Hematopoietic multipotent progenitor cell (in vitro differentiated cells): Measurements from ENCODE around the gene ESAM. TPM values are rescaled to one million over a fixed set of nuclear protein-coding genes. Genes with fewer than 3 reads are reported as not detected.

Experiments
- DNase-seq, 3 donors: peaks; one replicate each; pipeline ENCODE4 v3.0.0-alpha.2; 2011 to 2015; ENCODE audit warnings: low read depth in 2 of 3, low spot score in 2 of 3
- total RNA-seq: library from RNA; depleted of rRNA; stranded (reverse); fragments of >200 nt; gene quantifications from one replicate; pipeline ENCODE4 v1.2.3, GENCODE V29; 2012

Gene ESAM
- total RNA-seq, 1 donor, result 5.4 TPM

DNA sequence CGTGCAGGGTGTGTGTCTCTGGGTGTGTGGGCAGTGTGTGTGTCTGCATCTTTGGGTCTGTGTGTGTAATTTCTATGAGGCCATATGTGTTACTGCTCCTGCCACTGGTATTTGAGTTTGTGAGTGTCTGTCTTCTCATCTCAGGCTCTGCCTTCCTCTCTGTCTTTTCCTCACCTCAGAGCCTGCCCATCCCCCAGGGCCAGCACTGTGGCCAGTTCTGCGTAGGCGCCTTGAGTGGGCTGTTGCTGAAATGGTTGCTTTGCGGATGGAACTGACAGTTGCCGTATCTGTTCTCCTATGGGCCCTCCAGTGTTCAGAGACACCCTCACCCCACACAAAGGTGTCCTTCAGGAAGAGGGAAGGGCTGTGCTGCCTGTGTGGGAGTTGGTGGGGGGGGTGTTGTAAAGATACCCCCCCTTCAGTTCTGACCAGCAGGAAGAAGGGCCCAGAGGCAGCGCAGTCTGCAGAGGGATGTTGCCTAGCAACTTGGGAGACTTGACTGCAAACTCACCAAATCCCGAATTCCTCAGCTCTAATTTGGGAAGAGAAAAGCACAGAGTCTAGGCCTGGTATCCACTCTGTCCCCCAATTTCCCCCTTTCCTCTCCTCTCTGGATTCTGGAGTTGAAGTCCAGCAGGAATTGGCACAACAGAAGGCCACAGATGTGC, 24.3 kb downstream of the ESAM start:
- no peak for DNase-seq

DNA sequence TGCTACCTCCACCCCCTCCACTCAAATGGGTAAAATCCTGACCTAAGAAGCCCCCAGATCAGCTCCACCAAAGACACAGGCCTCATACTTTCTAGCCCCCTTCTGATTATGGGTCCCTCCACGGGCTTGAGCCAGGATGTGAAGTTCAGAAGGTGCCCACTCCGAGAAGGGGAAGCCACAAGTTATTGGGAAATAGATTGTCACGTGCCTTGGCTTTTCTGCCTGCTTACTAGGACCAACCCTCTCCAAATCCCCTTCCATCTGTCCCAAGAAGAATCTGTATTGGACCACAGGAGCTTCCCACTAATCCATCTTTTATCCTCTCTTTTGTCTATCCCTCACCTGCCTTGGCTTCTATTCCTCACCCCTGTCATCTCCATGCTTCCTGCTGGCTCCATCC, 25.4 kb downstream of the ESAM start:
- DNase-seq, result peak in 1 of 3 donors; percentile 44

DNA sequence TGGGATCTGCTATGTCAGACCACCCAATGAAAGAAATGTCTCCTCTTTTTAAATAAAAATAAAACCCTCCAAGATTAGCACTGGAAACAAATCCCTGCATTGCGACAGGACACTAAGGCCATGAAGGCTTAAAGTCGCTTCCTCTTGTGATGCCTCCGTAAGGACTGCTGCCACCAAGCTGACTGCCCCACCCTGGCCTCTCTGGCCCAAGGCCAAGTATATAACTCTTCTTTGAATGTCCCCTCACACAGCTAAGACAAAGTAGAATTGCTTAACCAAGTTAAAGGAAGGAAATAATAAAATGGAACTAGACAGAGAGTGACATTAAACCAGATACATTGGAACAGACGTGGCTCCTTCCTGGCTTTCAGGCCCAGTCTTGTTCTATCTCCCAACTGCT, 29.9 kb downstream of the ESAM start:
- DNase-seq, result peak in 1 of 3 donors; percentile 36

DNA sequence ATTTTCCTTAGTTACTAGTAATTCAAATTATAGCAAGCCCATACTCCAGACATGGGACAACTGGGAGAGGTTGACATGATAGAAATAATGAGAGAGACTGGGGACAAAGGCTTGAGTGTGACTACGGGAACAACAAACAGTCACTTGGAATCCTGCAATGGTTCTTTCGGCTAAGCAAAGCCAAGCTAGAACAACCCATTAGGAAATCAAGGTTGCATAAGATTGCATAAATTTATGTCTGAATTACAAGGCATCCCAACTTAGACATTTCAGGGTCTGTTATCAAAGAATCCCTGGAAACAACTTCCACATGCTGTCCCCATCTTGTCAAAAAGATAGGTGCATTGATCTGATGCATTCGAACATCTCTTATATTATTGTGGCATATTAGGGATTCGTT, 32.5 kb downstream of the ESAM start:
- DNase-seq, result no peak

DNA sequence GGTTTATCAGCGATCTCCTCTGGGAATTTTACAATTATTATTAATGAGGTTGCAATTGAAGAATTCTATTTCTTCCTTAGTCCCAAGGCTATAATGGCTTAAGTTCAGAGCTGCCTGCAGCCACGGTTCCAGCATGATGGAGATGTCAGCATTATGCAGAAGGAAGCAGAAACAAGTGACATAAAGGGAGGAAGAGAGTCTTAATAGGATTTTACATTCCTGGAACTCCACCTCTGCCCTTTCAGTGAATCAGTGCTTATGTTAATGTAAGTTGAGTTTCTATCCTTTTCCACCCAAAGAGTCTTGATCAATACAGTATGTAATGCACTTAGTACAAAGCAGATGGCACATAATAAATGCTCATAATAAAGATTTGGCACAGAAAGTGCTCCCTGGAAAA, 34.0 kb downstream of the ESAM start:
- DNase-seq, result no peak

DNA sequence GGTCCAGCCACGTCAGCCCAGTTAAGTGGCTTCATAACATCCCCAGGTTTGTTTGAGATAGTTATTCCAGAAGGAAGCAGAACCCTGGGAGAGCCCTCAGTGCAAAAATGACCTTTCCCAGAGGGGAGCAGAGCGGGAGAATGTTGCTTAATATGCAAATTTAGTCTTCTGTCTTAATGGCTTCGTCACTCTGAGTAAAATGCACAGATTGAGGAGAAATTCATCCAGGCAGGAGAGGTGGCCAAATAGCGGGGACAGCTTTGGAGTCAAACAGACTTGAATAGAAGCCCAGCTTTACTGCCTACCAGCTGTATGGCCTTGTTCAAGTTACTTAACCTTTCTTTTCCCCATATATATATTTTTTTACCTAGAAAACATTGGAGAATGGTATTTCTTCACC, 34.6 kb downstream of the ESAM start:
- DNase-seq, result no peak

DNA sequence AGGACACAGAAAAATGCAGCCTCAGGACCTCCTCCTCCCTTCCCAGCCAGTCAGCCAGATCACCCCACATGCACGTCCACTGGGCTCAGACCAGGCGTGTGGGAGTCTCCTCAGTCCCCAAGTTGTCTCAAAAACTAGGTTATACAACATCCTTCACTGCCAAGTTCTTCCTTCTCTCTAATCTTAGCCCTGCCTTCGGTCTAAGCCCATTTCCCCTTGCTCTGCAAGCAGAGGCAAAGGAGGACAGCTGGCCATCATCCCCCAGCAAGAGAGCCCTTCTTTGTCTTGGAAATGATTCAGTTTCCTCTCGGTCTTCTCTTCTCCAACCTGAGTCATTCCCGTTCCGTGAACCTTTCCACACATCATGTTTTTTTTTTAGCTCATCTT, 36.4 kb downstream of the ESAM start:
- peak in 1 of 3 donors; percentile 35 for DNase-seq

DNA sequence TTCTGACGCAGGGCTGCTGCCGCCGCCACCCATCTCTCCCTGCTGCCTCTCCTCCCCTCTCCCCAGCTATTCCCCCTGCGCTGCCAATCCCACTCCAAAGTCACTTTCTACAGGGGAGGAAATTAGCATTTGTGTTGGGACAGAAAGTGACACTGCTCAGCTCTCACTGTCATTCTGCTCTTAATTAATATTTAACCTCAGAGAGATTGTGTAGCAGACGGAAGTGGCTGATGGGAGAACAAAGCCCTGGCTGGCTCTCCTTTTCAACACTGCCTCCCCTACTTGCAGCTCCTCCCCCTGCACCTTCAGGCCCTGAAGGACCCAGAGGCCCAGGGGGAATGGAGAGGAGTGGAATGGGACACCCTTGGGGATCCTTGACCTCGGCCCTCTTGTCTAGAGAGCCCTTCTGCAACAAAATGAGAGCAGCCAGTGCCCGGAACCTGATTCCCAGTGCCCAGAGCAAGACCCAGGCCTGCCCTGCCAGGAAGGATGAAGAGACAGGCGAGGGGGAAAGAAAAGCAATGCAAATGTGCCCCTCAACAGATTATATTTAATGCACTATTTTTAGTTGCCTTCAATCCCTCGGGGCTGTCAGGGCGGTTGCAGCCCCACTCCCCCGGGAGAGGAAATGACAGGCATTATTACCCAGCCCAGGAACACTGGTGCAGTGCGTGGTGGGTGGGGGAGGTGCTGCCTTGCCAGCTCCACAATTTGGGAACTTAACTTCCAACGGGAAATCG, 36.9 kb downstream of the ESAM start:
- peak in 1 of 3 donors; percentile 25 for DNase-seq

DNA sequence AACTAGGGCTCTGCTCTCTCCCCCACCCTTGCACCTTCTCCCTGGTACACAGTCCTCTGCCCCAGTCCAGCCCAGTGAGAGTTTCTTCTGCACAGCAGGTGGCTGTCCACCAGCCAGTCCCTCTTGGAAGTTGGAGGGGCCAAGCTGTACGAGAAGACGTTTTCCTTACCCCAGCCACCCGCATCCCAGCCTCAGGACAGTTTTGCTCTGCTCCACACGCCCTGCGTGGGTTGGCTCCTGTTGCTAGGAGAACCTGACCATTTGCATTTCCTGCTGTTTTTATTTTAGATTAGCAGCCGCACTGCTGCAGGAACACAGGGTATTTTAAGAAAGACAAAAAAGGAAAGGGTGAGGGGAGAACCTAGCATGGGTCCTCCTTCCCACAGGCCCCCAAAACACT, 39.9 kb downstream of the ESAM start:
- DNase-seq, result no peak

DNA sequence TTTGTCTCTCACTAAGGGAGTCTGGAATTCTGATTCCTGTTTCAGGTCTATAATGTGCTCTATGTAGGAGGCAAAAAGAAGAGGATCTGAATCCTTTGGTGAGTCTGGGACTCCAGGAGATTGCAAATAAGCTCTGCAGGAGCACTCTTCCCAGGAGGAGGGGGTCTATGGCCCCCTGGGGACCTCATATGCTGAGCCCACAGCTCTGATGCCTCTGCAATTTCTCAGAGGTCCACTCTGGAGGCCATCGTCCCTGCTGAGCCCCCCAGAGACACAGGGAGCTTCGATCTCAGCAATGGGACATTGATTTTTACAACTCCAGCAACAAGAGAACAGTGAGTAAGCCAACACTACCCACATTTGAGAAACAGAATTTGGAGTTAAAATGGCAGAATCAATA, 42.6 kb downstream of the ESAM start:
- DNase-seq, result no peak

DNA sequence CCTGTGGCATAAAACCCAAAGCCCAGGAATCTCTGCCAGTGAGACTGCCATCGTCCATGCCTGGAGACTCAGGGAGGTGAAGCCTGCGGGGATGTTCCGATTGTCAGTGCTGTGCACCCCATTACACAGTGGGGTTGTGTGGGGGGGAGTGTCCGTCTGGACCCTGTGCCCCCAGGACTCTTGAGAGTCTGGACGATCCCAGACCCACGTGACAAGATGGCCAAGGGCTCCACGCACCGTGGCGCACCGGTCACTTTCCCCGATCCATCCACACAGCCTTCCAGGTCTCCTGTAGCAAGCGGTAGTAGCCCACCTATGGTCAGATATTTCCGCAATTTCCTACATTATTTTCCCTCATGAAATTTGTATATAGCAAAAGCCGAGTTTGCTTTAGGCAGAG, 43.3 kb downstream of the ESAM start:
- DNase-seq, result no peak

DNA sequence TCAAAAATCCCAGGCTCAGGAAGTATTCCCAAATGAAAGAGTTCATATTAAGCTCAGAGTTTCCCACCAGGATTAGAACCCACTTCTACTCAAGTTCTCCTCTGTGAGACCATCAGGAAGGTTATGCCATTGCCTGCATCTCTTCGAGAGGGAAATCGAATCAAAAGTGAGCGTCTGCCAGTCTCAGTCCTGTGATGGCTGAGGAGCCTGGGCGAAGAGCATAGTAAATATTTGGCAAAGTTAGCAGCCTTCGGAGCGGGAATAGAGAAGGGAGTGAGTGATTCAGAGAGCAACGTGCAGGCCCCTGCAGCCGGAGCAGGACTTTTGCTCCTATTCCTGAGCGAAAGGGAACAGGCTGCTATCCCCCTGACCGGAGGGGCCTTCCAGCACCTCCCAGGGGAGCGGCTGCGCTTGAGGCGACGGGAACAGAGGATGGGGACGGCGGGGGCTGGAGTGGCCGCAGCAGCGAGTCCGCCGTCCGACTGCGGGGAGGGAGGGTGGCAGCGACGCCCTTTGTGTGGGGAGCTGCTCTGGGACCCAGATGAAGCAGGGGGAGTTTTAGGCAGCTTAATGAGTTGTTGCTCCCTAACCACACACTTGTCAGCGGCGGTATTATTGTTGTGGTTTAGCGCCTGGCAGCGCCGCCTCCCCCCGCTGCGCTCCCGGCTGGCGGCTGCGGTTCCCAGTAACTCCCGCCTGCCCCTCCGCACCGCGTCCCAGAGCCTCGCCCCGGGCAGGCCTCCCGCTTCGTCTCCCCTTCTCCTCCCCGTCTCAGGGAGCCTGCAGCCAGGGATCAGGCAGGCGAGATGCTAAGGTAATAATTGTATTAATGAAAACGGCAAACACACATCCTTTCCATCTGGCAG, 44.1 kb downstream of the ESAM start:
- DNase-seq, result peak in 2 of 3 donors; percentile 41 to 46

DNA sequence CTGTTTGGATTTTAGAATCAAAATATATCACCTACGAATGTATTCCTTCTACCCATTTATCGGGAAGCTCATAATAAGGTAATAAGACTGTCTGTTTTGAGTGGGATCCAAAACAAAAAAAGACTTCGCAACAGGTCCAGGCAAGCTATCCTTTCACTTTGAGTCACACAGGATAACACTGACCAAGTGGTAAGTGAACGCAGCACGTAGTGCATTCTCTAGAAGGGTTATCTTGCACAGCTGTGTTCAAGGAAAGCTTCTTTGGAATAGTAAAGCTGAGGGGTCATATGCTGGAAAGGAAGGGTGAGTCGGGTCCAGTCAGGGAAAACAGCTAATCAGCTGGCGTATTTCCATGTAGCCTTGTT, 44.7 kb downstream of the ESAM start:
- DNase-seq, result no peak

DNA sequence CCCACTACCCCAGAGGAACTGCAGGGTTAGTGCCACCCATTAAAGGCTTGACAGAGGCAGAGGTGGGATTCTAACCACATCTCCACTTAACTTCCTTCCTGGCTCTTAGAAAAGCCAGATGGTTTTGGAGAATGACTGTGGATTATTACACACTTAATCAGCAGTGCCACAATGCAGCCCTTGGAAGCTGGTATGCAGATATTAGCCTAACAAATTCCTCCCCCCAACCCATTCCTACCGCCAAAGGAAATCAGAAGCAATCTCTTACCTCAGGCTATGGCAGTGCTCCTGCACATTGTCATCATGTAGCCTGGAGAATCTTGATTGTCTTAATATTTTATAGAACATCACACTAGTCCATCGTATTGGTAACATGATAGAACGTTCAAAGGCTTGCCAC, 45.5 kb downstream of the ESAM start:
- peak in 2 of 3 donors; percentile 66 to 92 for DNase-seq

DNA sequence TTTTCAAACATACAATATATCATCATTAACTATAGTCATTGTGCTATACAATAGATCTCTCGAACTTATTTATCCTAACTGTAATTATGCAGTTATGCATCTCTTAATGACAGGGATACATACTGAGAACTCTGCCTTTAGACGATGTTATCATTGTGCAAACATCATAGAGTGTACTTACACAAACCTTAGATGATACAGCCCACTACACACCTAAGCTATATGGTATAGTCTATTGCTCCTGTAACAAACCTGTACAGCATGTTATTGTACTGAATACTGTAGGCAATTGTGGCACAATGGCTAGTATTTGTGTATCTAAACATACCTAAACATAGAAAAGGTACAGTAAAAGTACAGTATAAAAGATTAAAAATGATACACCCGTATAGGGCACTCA, 49.7 kb downstream of the ESAM start:
- no peak for DNase-seq

DNA sequence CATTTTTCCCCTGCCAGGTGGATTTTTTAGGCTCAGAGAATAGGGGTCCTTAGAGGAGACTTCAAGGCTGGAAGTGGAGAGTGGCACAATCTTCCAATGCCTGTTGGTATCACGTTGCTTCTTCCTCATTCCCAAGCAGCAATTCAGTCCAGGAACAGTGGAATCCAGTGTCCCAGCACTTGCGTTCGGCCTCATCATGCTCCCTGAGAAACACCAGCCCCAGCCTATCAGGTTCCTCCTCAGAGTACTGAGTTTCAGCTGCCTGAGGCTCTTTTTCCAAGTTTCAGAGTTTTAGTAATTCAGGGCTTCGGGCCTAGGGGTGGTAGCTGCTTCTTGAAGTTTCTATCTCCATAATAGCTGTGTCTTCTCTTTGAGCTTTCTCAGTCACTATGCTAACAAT, 54.3 kb downstream of the ESAM start:
- no peak for DNase-seq

Other genes with a start within 250 kb of the ESAM start
- gene OR8B12, start 218.6 kb downstream of the ESAM start, total RNA-seq, result not detected
- gene OR8A1, start 192.3 kb downstream of the ESAM start, total RNA-seq, result not detected
- gene PANX3, start 150.9 kb downstream of the ESAM start, total RNA-seq, result not detected
- gene TBRG1, start 139.4 kb downstream of the ESAM start, total RNA-seq, result 15.9 TPM
- gene SIAE, start 88.6 kb downstream of the ESAM start, total RNA-seq, result 11.0 TPM
- 0.27 TPM for gene SPA17, start 88.4 kb downstream of the ESAM start, total RNA-seq
- gene NRGN, start 22.3 kb downstream of the ESAM start, total RNA-seq, result 5.1 TPM
- gene VSIG2, start 10.0 kb downstream of the ESAM start, total RNA-seq, result 0.27 TPM
- 4.0 TPM for gene MSANTD2, start 38.1 kb upstream of the ESAM start, total RNA-seq
- gene ROBO3, start 103.1 kb upstream of the ESAM start, total RNA-seq, result 40.9 TPM
- 93.7 TPM for gene ROBO4, start 135.6 kb upstream of the ESAM start, total RNA-seq
- gene HEPN1, start 157.0 kb upstream of the ESAM start, total RNA-seq, result not detected
- gene HEPACAM, start 173.8 kb upstream of the ESAM start, total RNA-seq, result not detected
- gene CCDC15, start 191.9 kb upstream of the ESAM start, total RNA-seq, result 0.54 TPM